H9 (cell line): ENCODE data around the gene ARHGAP29. TPM values are rescaled to one million over a fixed set of nuclear protein-coding genes. Genes with fewer than 3 reads are reported as not detected.

Experiments used
- DNase-seq: peaks from one replicate; pipeline ENCODE4 v3.0.0-alpha.2; 2017
- H2AFZ ChIP-seq: one replicate; pipeline ENCODE4 v1.6.1; 2013; ENCODE audit warnings: mild to moderate bottlenecking, low read length, control low read depth, moderate library complexity
- H2AK5ac ChIP-seq: 2 replicates; pipeline ENCODE4 v1.6.1; 2013; ENCODE audit warnings: low read length, control low read depth, mixed read lengths; ENCODE audit not compliant: insufficient read length
- H2BK120ac ChIP-seq: one replicate; pipeline ENCODE4 v1.6.1; 2013; ENCODE audit warnings: low read depth, mild to moderate bottlenecking, low read length, control low read depth, inconsistent platforms; ENCODE audit not compliant: poor library complexity, severe bottlenecking
- H2BK12ac ChIP-seq: 2 replicates; pipeline ENCODE4 v1.6.1; 2013; ENCODE audit warnings: low read length, control low read depth, mixed read lengths, low read depth; ENCODE audit not compliant: insufficient read length
- H2BK15ac ChIP-seq: 2 replicates; pipeline ENCODE4 v1.6.1; 2013; ENCODE audit warnings: low read depth, low read length, control low read depth
- H2BK20ac ChIP-seq: one replicate; pipeline ENCODE4 v1.6.1; 2013; ENCODE audit warnings: low read depth, mild to moderate bottlenecking, low read length, control low read depth, inconsistent platforms; ENCODE audit not compliant: poor library complexity, severe bottlenecking
- H2BK5ac ChIP-seq: 2 replicates; pipeline ENCODE4 v1.6.1; 2013; ENCODE audit warnings: low read length, control low read depth, mixed read lengths; ENCODE audit not compliant: insufficient read length
- H3K14ac ChIP-seq: 2 replicates; pipeline ENCODE4 v1.6.1; 2013; ENCODE audit warnings: low read length, control low read depth; ENCODE audit not compliant: insufficient read depth
- H3K18ac ChIP-seq: 2 replicates; pipeline ENCODE4 v1.6.1; 2013; ENCODE audit warnings: low read depth, mild to moderate bottlenecking, mixed read lengths, low read length, control low read depth; ENCODE audit not compliant: insufficient read length
- H3K23ac ChIP-seq: 2 replicates; pipeline ENCODE4 v1.6.1; 2013; ENCODE audit warnings: low read length, control low read depth, mixed read lengths, low read depth; ENCODE audit not compliant: insufficient read length
- H3K23me2 ChIP-seq: 2 replicates; pipeline ENCODE4 v1.6.1; 2013; ENCODE audit warnings: low read depth, mild to moderate bottlenecking, mixed read lengths, low read length, control low read depth; ENCODE audit not compliant: insufficient read length, poor library complexity, severe bottlenecking
- H3K27ac ChIP-seq: 2 replicates; pipeline ENCODE4 v1.5.1; 2013; ENCODE audit warnings: low read length, control low read depth, mixed read lengths, low read depth; ENCODE audit not compliant: insufficient read length
- H3K27me3 ChIP-seq: 2 replicates; pipeline ENCODE4 v1.6.1; 2013; ENCODE audit warnings: low read length, control low read depth, inconsistent platforms; ENCODE audit not compliant: insufficient read depth
- H3K4ac ChIP-seq: 2 replicates; pipeline ENCODE4 v1.6.1; 2013; ENCODE audit warnings: low read depth, mild to moderate bottlenecking, control low read depth, inconsistent platforms, low read length, moderate library complexity
- H3K4me1 ChIP-seq: 2 replicates; pipeline ENCODE4 v1.6.1; 2013; ENCODE audit warnings: low read length, control low read depth, inconsistent platforms; ENCODE audit not compliant: insufficient read depth
- H3K4me2 ChIP-seq: 2 replicates; pipeline ENCODE4 v1.6.1; 2013; ENCODE audit warnings: low read length, control low read depth, mixed read lengths; ENCODE audit not compliant: insufficient read length, insufficient read depth
- H3K56ac ChIP-seq: 2 replicates; pipeline ENCODE4 v1.6.1; 2013; ENCODE audit warnings: low read depth, mild to moderate bottlenecking, mixed read lengths, low read length, control low read depth; ENCODE audit not compliant: insufficient read length
- H3K79me1 ChIP-seq: 2 replicates; pipeline ENCODE4 v1.6.1; 2013; ENCODE audit warnings: low read depth, mild to moderate bottlenecking, moderate library complexity, low read length, control low read depth, inconsistent platforms; ENCODE audit not compliant: insufficient read depth, poor library complexity, severe bottlenecking
- H3K79me2 ChIP-seq: 2 replicates; pipeline ENCODE4 v1.6.1; 2013; ENCODE audit warnings: low read length, control low read depth, inconsistent platforms; ENCODE audit not compliant: insufficient read depth
- H3K9ac ChIP-seq: 2 replicates; pipeline ENCODE4 v1.6.1; 2013; ENCODE audit warnings: low read length, control low read depth, mixed read lengths; ENCODE audit not compliant: insufficient read length; ENCODE audit errors: extremely low read depth
- H3K9me3 ChIP-seq: one replicate; pipeline ENCODE4 v1.6.1; 2013; ENCODE audit warnings: low read depth, low read length, inconsistent platforms; ENCODE audit not compliant: control insufficient read depth
- H3T11ph ChIP-seq: one replicate; pipeline ENCODE4 v1.6.1; 2013; ENCODE audit warnings: mild to moderate bottlenecking, low read length, control low read depth, inconsistent platforms
- H4K20me1 ChIP-seq: one replicate; pipeline ENCODE4 v1.6.1; 2013; ENCODE audit not compliant: control insufficient read depth, insufficient read length, insufficient read depth
- H4K5ac ChIP-seq: 2 replicates; pipeline ENCODE4 v1.6.1; 2013; ENCODE audit warnings: low read depth, mild to moderate bottlenecking, mixed read lengths, low read length, control low read depth; ENCODE audit not compliant: insufficient read length
- H4K8ac ChIP-seq: replicated peaks from 2 replicates; pipeline ENCODE4 v1.6.1; 2013; ENCODE audit warnings: low read length, control low read depth, mixed read lengths, low read depth; ENCODE audit not compliant: insufficient read length
- H4K91ac ChIP-seq: 2 replicates; pipeline ENCODE4 v1.6.1; 2013; ENCODE audit warnings: low read depth, mild to moderate bottlenecking, moderate library complexity, mixed read lengths, low read length, control low read depth; ENCODE audit not compliant: insufficient read length
- H3K27ac Mint-ChIP-seq, 3 experiments: 2 replicates in 2 of 3; 3 replicates in 1 of 3; pipeline ENCODE4 v1.8.0; 2020 to 2021; ENCODE audit warnings: mixed read lengths in 3 of 3, mild to moderate bottlenecking in 1 of 3, moderate library complexity in 1 of 3
- H3K27me3 Mint-ChIP-seq: 2 replicates; pipeline ENCODE4 v1.8.0; 2021; ENCODE audit warnings: low read depth, mild to moderate bottlenecking, moderate library complexity, mixed read lengths
- H3K36me3 Mint-ChIP-seq, 3 experiments: 2 replicates in 2 of 3; 3 replicates in 1 of 3; pipeline ENCODE4 v1.8.0; 2020 to 2021; ENCODE audit warnings: low read depth in 3 of 3, mixed read lengths in 3 of 3; ENCODE audit not compliant: insufficient read depth in 1 of 3
- H3K4me1 Mint-ChIP-seq, 2 experiments: 2 replicates each; pipeline ENCODE4 v1.8.0; 2020; ENCODE audit warnings: mixed read lengths in 2 of 2
- H3K4me3 Mint-ChIP-seq, 2 experiments: 2 replicates in 1 of 2; 3 replicates in 1 of 2; pipeline ENCODE4 v1.8.0; 2020 to 2021; ENCODE audit warnings: mild to moderate bottlenecking in 2 of 2, mixed read lengths in 2 of 2, moderate library complexity in 1 of 2
- H3K9me3 Mint-ChIP-seq, 2 experiments: 2 replicates in 1 of 2; 3 replicates in 1 of 2; pipeline ENCODE4 v1.8.0; 2020; ENCODE audit warnings: mild to moderate bottlenecking in 2 of 2, mixed read lengths in 2 of 2, moderate library complexity in 1 of 2
- WGBS: extraction: QIAGEN DNeasy Blood & Tissue Kit; methylation state at CpG from one replicate; pipeline ENCODE4 v1.1.7; 2013; ENCODE audit warnings: missing lambda C conversion rate, low lambda C conversion rate, mixed read lengths; ENCODE audit not compliant: insufficient read length; ENCODE audit errors: extremely low coverage; 5-methylcytosine and 5-hydroxymethylcytosine counted together
- total RNA-seq: library from RNA; stranded (reverse); gene quantifications from 2 replicates; pipeline ENCODE4 v1.2.1, GENCODE V29; 2021
- TF ChIP-seq, protein P1 (sequence below): fragments of 200-600 bp; sonication (generic); conservative IDR thresholded peaks from 3 replicates; pipeline ENCODE4 v1.8.0; 2021; ENCODE audit warnings: antibody characterized with exemption, mild to moderate bottlenecking

The ARHGAP29 gene
- total RNA-seq, 1 experiment from 2014 or later, result 1.3 TPM

DNA sequence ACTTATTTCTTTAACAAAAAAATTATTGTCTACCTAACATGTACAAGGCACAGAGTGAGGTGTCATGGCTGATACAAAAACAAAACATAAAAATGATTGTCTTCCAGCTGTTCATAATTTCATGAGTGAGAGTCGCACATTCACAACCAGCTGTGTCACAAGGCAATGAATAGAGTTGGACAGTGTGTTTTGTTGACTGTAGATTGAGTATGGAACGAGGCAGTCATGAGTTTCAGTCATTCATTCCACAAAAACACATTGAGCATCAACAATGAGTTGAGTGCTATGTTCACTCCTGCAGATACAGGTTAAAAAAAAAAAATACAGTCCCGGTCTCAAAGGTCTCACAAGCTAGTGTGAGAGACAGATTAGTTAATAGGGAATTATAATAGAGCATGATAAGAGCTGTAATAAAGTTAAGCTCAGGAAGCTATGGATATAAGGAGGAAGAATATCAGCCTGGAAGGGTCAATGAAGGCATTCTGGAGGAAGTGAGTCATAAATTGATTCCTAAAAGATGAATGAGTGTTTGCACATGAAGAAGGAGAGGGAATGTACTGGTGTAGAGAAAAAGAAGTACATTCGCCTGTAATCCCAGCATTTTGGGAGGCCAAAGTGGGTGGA is 47.8 kb upstream of the ARHGAP29 start:
- Histone ChIP-seq H3K23me2 (no peaks in the 10 kb centered on the region), H4K5ac (no peak overlapping the region), H2BK120ac (no peak overlapping the region), H3K79me2 (no peaks in the 10 kb centered on the region), H3K27me3 (no peaks in the 10 kb centered on the region), H2BK20ac (no peak overlapping the region), H2BK15ac (no peak overlapping the region), H3K9ac (no peak overlapping the region), H2AFZ (no peak overlapping the region), H2BK5ac (no peak overlapping the region), H3K4ac (no peak overlapping the region), H4K91ac (no peak overlapping the region), H3K4me2 (no peak overlapping the region), H2AK5ac (no peak overlapping the region), H3K4me1 (no peaks in the 10 kb centered on the region), H4K8ac (no peak overlapping the region), H2BK12ac (no peak overlapping the region), H3K14ac (no peak overlapping the region), H3K23ac (no peak overlapping the region), H4K20me1 (no peaks in the 10 kb centered on the region), H3K9me3 (no peaks in the 10 kb centered on the region), H3K79me1 (no peaks in the 10 kb centered on the region), H3K56ac (no peak overlapping the region), H3K27ac (no peak overlapping the region), H3K18ac (no peak overlapping the region), H3T11ph (no peak overlapping the region)
- Mint-ChIP-seq H3K27ac (no peak overlapping the region), H3K27me3 (peaks cover 34% of the 10 kb centered on the region), H3K4me1 (no peaks in the 10 kb centered on the region), H3K4me3 (no peak overlapping the region), H3K9me3 (no peaks in the 10 kb centered on the region), H3K36me3 (no peaks in the 10 kb centered on the region)
- TF ChIP-seq, protein P1, sequence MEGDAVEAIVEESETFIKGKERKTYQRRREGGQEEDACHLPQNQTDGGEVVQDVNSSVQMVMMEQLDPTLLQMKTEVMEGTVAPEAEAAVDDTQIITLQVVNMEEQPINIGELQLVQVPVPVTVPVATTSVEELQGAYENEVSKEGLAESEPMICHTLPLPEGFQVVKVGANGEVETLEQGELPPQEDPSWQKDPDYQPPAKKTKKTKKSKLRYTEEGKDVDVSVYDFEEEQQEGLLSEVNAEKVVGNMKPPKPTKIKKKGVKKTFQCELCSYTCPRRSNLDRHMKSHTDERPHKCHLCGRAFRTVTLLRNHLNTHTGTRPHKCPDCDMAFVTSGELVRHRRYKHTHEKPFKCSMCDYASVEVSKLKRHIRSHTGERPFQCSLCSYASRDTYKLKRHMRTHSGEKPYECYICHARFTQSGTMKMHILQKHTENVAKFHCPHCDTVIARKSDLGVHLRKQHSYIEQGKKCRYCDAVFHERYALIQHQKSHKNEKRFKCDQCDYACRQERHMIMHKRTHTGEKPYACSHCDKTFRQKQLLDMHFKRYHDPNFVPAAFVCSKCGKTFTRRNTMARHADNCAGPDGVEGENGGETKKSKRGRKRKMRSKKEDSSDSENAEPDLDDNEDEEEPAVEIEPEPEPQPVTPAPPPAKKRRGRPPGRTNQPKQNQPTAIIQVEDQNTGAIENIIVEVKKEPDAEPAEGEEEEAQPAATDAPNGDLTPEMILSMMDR, result no peak
- DNase-seq, result no peak
- no CpG with 5 or more reads among the region's 4 CpGs for WGBS
